IPS-20b (cell line): Measurements from ENCODE around the gene LATS1.
"Not testable (repeated sequence)": the region's sequence is repeated elsewhere in the genome, so short reads cannot be mapped to it uniquely, and the experiment has no call there.

Source experiments
- H3K27ac ChIP-seq: one replicate; pipeline ENCODE4 v1.5.1; 2013; ENCODE audit warnings: low read length
- H3K27me3 ChIP-seq: 2 replicates; pipeline ENCODE4 v1.6.1; 2013; ENCODE audit warnings: mild to moderate bottlenecking, low read length, inconsistent platforms; ENCODE audit not compliant: insufficient read depth
- H3K36me3 ChIP-seq: 2 replicates; pipeline ENCODE4 v1.6.1; 2013; ENCODE audit warnings: low read depth, mild to moderate bottlenecking, inconsistent platforms, low read length, moderate library complexity; ENCODE audit not compliant: insufficient read depth
- H3K4me1 ChIP-seq: 2 replicates; pipeline ENCODE4 v1.6.1; 2013; ENCODE audit warnings: mild to moderate bottlenecking, control low read depth, inconsistent platforms, low read length, moderate library complexity; ENCODE audit not compliant: insufficient read depth
- H3K4me3 ChIP-seq: 2 replicates; pipeline ENCODE4 v1.5.1; 2013; ENCODE audit warnings: mild to moderate bottlenecking, low read length, inconsistent platforms
- H3K9ac ChIP-seq: 2 replicates; pipeline ENCODE4 v1.6.1; 2013; ENCODE audit warnings: low read depth, mild to moderate bottlenecking, inconsistent platforms, low read length, moderate library complexity
- H3K9me3 ChIP-seq: 2 replicates; pipeline ENCODE4 v1.6.1; 2013; ENCODE audit warnings: mild to moderate bottlenecking, low read depth, low read length, inconsistent platforms; ENCODE audit not compliant: insufficient read depth

The LATS1 gene

GRCh38 chr6:149750136-149750609 lies 32.3 kb upstream of the LATS1 start:
- H3K9me3 ChIP-seq, result no peaks in the 10 kb centered on the region
- H3K27ac ChIP-seq, result peak overlapping the region; percentile 15
- peak overlapping the region; percentile 92 for H3K4me3 ChIP-seq
- H3K36me3 ChIP-seq, result no peaks in the 10 kb centered on the region
- H3K4me1 ChIP-seq, result no peaks in the 10 kb centered on the region; the same call in 1 of the 2 replicates
- no peaks in the 10 kb centered on the region for H3K27me3 ChIP-seq
- H3K9ac ChIP-seq, result peak overlapping the region; percentile 92

- Histone ChIP-seq H3K27ac (peak within 1 kb of the TSS; percentile 15), H3K4me1 (no peaks in the 10 kb centered on the region; the same call in 1 of the 2 replicates), H3K9ac (peak within 1 kb of the TSS; percentile 92), H3K27me3 (no peaks in the 10 kb centered on the region), H3K36me3 (no peaks in the 10 kb centered on the region), H3K9me3 (no peaks in the 10 kb centered on the region), H3K4me3 (peak within 1 kb of the TSS; percentile 92)
These were observed 31.8 kb upstream of the LATS1 start, which contains the start of gene PCMT1 for GRCh38 chr6:149749594-149750135. Gene PCMT1 (plus strand): TSS chr6:149749741. CDS start chr6:149749902, 161 bp downstream.

GRCh38 chr6:149749082-149749593 lies 31.2 kb upstream of the LATS1 start:
- not testable (repeated sequence) for H3K27me3 ChIP-seq, H3K9me3 ChIP-seq, H3K4me1 ChIP-seq, H3K27ac ChIP-seq, H3K36me3 ChIP-seq
- peak overlapping the region; percentile 92 for H3K4me3 ChIP-seq
- peak overlapping the region; percentile 92; the same call in 1 of the 2 replicates for H3K9ac ChIP-seq

- Histone ChIP-seq H3K9ac (peak within 1 kb of the TSS; percentile 92), H3K9me3 (no peaks in the 10 kb centered on the region), H3K36me3 (peaks cover 25% of the 10 kb centered on the region), H3K27ac (peak within 1 kb of the TSS; percentile 43), H3K4me3 (peak within 1 kb of the TSS; percentile 94), H3K4me1 (no peaks in the 10 kb centered on the region; the same call in 1 of the 2 replicates), H3K27me3 (no peaks in the 10 kb centered on the region)
These were observed 28.4 kb upstream of the LATS1 start, which contains the start of gene NUP43 for GRCh38 chr6:149746147-149746946. Gene NUP43 (minus strand): TSS chr6:149746529. CDS start chr6:149746495, 34 bp downstream.

- not testable (repeated sequence) for H3K27ac ChIP-seq, H3K9me3 ChIP-seq, H3K4me1 ChIP-seq, H3K27me3 ChIP-seq
- Histone ChIP-seq H3K4me3 (peak overlapping the region; percentile 94), H3K36me3 (peaks cover 36% of the 10 kb centered on the region), H3K9ac (peak overlapping the region; percentile 92)
These were observed 27.4 kb upstream of the LATS1 start for GRCh38 chr6:149745252-149745651.

GRCh38 chr6:149734915-149735314 lies 17.0 kb upstream of the LATS1 start:
- Histone ChIP-seq H3K4me3 (no peak overlapping the region), H3K27me3 (no peaks in the 10 kb centered on the region), H3K9ac (no peak overlapping the region), H3K36me3 (peaks cover 89% of the 10 kb centered on the region), H3K9me3 (no peaks in the 10 kb centered on the region), H3K27ac (no peak overlapping the region), H3K4me1 (no peaks in the 10 kb centered on the region)

- H3K36me3 ChIP-seq, result peaks cover 89% of the 10 kb centered on the region
These were observed 15.3 kb upstream of the LATS1 start for GRCh38 chr6:149733089-149733720.

GRCh38 chr6:149729824-149730223 lies 11.9 kb upstream of the LATS1 start:
- H3K36me3 ChIP-seq, result peaks cover 89% of the 10 kb centered on the region
- no peaks in the 10 kb centered on the region for H3K9me3 ChIP-seq
- H3K4me1 ChIP-seq, result no peaks in the 10 kb centered on the region
- no peak overlapping the region for H3K4me3 ChIP-seq
- no peaks in the 10 kb centered on the region for H3K27me3 ChIP-seq
- no peak overlapping the region for H3K9ac ChIP-seq
- no peak overlapping the region for H3K27ac ChIP-seq

More at GRCh38 chr6:149733089-149733720, 15.3 kb upstream of the LATS1 start:
- Histone ChIP-seq H3K4me3 (no peak overlapping the region), H3K27me3 (no peaks in the 10 kb centered on the region), H3K27ac (no peak overlapping the region), H3K4me1 (no peaks in the 10 kb centered on the region), H3K9me3 (no peaks in the 10 kb centered on the region), H3K9ac (no peak overlapping the region)

GRCh38 chr6:149728499-149729234 lies 10.8 kb upstream of the LATS1 start:
- Histone ChIP-seq H3K36me3 (peaks cover 89% of the 10 kb centered on the region), H3K4me3 (no peak overlapping the region), H3K27me3 (no peaks in the 10 kb centered on the region)

GRCh38 chr6:149727793-149728498 lies 10.0 kb upstream of the LATS1 start:
- Histone ChIP-seq H3K27ac (no peak overlapping the region), H3K36me3 (peaks cover 86% of the 10 kb centered on the region), H3K9me3 (no peaks in the 10 kb centered on the region), H3K4me3 (no peak overlapping the region), H3K9ac (no peak overlapping the region), H3K4me1 (no peaks in the 10 kb centered on the region), H3K27me3 (no peaks in the 10 kb centered on the region)

More at GRCh38 chr6:149728499-149729234, 10.8 kb upstream of the LATS1 start:
- no peak overlapping the region for H3K9ac ChIP-seq
- H3K4me1 ChIP-seq, result no peaks in the 10 kb centered on the region
- H3K9me3 ChIP-seq, result no peaks in the 10 kb centered on the region
- no peak overlapping the region for H3K27ac ChIP-seq
